Upper lobe of left lung (tissue), 6 donors: Measurements from ENCODE around the gene AKAP8L. TPM values are rescaled to one million over a fixed set of nuclear protein-coding genes. Genes with fewer than 3 reads are reported as not detected.

Experiments used
- ATAC-seq, 2 donors: fragments of 200-7000 bp; cut with Tn5 transposase; one replicate each; pipeline ENCODE4 v1.9.1; 2022; ENCODE audit warnings: mild to moderate bottlenecking in 2 of 2, moderate library complexity in 2 of 2; ENCODE audit not compliant: low FRiP score in 2 of 2
- DNase-seq, 2 donors: peaks; one replicate each; pipeline ENCODE4 v3.0.0-alpha.2; 2019 to 2020
- H3K27ac ChIP-seq, 4 donors: fragments of 200-600 bp; sonication (generic); one replicate each; pipeline ENCODE4 v1.5.1; 2016 to 2019
- H3K27me3 ChIP-seq, 4 donors: fragments of 200-600 bp; sonication (generic); one replicate each; pipeline ENCODE4 v1.5.1; 2017 to 2019
- H3K36me3 ChIP-seq, 4 donors: fragments of 200-600 bp; sonication (generic); one replicate each; pipeline ENCODE4 v1.5.1; 2016 to 2019
- H3K4me1 ChIP-seq, 4 donors: fragments of 200-600 bp; sonication (generic); one replicate each; pipeline ENCODE4 v1.5.1; 2018 to 2019
- H3K4me3 ChIP-seq, 4 donors: fragments of 200-600 bp; sonication (generic); one replicate each; pipeline ENCODE4 v1.5.1; 2017 to 2019; ENCODE audit warnings: mild to moderate bottlenecking in 2 of 4, moderate library complexity in 1 of 4
- H3K9me3 ChIP-seq, 4 donors: fragments of 200-600 bp; sonication (generic); one replicate each; pipeline ENCODE4 v1.5.1; 2018 to 2019
- EP300 ChIP-seq, 4 donors: sonication (generic); formaldehyde crosslinking; IDR thresholded peaks; one replicate each; pipeline ENCODE4 v1.5.1; 2017; ENCODE audit warnings: antibody characterized with exemption in 4 of 4, control low read depth in 2 of 4
- POLR2A ChIP-seq, 4 donors: fragments of 450-650 bp; IDR thresholded peaks; one replicate each; pipeline ENCODE4 v1.5.1; 2016 to 2017; ENCODE audit warnings: antibody characterized with exemption in 4 of 4, mild to moderate bottlenecking in 2 of 4
- POLR2AphosphoS5 ChIP-seq, 2 donors: sonication (generic); formaldehyde crosslinking; IDR thresholded peaks; one replicate each; pipeline ENCODE4 v1.5.1; 2017; ENCODE audit warnings: antibody characterized with exemption in 2 of 2
- WGBS, 2 donors: methylation state at CpG; one replicate each; pipeline ENCODE4 v1.1.5; 2017 to 2018; 5-methylcytosine and 5-hydroxymethylcytosine counted together
- total RNA-seq, 6 donors: library from RNA; depleted of rRNA in 4 of 6; stranded (reverse); fragments of >200 nt in 4 of 6; gene quantifications; one replicate each; pipeline versions ENCODE4 v1.1.0 to v1.2.1, GENCODE V29; 2016 to 2021
- TF ChIP-seq, protein P1 (sequence below), 6 experiments: fragments of 450-650 bp in 4 of 6; fragments of 200-600 bp in 2 of 6; sonication (generic) in 2 of 6; IDR thresholded peaks; one replicate each; pipeline ENCODE4 v1.5.1; 2016 to 2019; ENCODE audit warnings: antibody characterized with exemption in 6 of 6
- donor health status: DM: no; HTN: no; CAD: no; lungs with moderate emphysema.
- donor health status: DM: no; HTN: yes; CAD: no; lungs with severe emphysema.

AKAP8L gene
- total RNA-seq, 6 donors from 2014 or later, result 79.8 to 476 (median 91.2) TPM

DNA sequence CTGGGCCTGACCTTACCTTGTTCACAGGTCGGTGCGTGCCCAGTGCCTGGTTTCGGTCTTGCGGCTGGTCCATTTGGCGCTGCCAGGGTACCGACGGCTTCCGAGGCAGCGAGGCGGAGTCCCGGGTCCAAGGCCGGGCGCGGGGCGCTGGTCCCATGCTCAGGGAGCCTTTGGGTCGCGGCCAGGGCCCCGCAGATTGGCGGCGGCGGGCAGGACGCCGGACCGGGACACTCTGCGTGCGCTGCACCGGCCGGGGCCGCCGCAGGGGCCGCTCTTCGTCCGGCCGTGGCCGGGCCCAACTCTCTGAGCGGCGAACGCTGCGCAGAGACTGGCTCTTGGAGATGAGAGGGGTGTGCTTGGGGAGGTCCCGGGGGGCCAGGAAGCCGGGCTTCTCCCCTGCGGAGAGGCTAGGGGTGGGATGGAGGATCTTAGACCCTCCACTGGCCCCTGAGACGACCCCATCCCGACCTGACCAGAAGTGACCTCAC is 34.3 kb upstream of the AKAP8L start:
- ATAC-seq (peak in 1 of 2 donors; percentile 14), DNase-seq (peak in 1 of 2 donors; percentile 89)
- H3K9me3 ChIP-seq, result no peaks in the 10 kb centered on the region
- peak overlapping the region; percentile 14 to 53 (median 42) for H3K4me3 ChIP-seq
- H3K4me1 ChIP-seq, result peaks cover 10 to 54% (median 24%) of the 10 kb centered on the region in 4 donors
- TF ChIP-seq POLR2AphosphoS5 (IDR thresholded peaks at IDR 0.05) (no peak), POLR2A (IDR thresholded peaks at IDR 0.05) (no peak), EP300 (IDR thresholded peaks at IDR 0.05) (no peak)
- TF ChIP-seq, protein P1, sequence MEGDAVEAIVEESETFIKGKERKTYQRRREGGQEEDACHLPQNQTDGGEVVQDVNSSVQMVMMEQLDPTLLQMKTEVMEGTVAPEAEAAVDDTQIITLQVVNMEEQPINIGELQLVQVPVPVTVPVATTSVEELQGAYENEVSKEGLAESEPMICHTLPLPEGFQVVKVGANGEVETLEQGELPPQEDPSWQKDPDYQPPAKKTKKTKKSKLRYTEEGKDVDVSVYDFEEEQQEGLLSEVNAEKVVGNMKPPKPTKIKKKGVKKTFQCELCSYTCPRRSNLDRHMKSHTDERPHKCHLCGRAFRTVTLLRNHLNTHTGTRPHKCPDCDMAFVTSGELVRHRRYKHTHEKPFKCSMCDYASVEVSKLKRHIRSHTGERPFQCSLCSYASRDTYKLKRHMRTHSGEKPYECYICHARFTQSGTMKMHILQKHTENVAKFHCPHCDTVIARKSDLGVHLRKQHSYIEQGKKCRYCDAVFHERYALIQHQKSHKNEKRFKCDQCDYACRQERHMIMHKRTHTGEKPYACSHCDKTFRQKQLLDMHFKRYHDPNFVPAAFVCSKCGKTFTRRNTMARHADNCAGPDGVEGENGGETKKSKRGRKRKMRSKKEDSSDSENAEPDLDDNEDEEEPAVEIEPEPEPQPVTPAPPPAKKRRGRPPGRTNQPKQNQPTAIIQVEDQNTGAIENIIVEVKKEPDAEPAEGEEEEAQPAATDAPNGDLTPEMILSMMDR (IDR thresholded peaks at IDR 0.05), result peak in 5 of 6 experiments; percentile 22 to 52 (median 35)
- H3K27me3 ChIP-seq, result peaks cover 0 to 5% (median 0%) of the 10 kb centered on the region in 4 donors
- WGBS, 2 donors, result 65 to 68% methylated on average over 10 to 44 of the region's 44 CpGs
- H3K27ac ChIP-seq, result peak overlapping the region in 2 of 4 donors; percentile 50 to 61
- peaks cover 0 to 12% (median 7%) of the 10 kb centered on the region in 4 donors for H3K36me3 ChIP-seq

DNA sequence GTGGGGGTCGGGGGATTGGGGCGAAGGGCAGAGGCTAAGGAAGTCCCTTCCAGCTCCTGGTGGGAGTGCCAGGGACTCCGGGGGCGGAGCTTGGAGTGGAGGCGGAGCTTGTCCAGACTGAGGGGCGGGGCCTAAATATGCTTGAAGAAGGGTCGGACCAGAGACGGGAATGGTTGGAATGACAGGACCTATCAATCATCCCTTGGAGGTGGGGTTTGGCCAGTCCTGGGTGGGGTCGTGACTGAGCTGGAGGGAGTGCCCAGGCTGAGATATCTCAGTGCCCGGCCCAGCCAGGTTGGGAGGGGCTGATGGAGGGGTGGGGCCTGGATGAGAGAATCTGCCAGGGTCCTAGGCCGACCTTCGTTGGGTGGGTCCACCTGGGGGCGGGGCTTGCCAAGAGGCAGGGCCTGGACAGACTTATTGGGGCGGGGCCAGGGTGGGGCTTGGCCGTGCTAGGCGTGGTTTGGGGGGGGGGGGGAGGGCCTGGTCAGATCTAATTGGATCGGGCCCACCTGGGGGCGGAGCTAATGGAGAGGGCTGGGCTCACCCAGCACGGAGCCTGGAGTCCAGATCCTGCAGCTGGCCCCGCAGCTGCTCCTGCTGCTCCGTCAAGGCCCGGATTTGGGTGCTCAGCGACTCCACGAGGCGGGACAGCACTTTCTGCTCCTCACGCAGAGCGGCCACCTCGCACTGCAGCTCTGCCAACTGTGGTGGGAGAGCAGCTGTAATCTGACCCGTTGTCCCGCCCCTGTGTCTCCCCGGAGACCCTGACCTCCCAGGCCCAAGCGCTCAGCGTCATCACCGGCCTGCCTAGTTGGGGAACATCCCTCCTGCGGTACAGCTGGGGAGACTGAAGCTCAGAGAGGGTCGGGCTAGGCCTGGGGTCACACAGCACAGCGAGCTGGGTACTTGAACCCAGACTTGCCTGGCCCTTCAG is 33.6 kb upstream of the AKAP8L start:
- peak; percentile 71 to 72 for ATAC-seq
- Histone ChIP-seq H3K27ac (peak overlapping the region in 3 of 4 donors; percentile 50 to 61 (median 50)), H3K4me3 (peak overlapping the region; percentile 14 to 53 (median 42)), H3K9me3 (no peaks in the 10 kb centered on the region), H3K4me1 (peaks cover 8 to 46% (median 24%) of the 10 kb centered on the region in 4 donors), H3K27me3 (peaks cover 0 to 5% (median 0%) of the 10 kb centered on the region in 4 donors), H3K36me3 (peaks cover 0 to 11% (median 4%) of the 10 kb centered on the region in 4 donors)
- peak; percentile 86 to 88 for DNase-seq
- TF ChIP-seq, protein P1 (IDR thresholded peaks at IDR 0.05), result peak in 1 of 6 experiments; percentile 1
- peak in 2 of 4 donors; percentile 58 to 69 for TF ChIP-seq POLR2A (IDR thresholded peaks at IDR 0.05)
- peak in 1 of 2 donors; percentile 79 for TF ChIP-seq POLR2AphosphoS5 (IDR thresholded peaks at IDR 0.05)
- no peak for TF ChIP-seq EP300 (IDR thresholded peaks at IDR 0.05)
- whole genome bisulfite sequencing, 2 donors, result 31 to 42% methylated on average over 19 to 33 of the region's 37 CpGs

DNA sequence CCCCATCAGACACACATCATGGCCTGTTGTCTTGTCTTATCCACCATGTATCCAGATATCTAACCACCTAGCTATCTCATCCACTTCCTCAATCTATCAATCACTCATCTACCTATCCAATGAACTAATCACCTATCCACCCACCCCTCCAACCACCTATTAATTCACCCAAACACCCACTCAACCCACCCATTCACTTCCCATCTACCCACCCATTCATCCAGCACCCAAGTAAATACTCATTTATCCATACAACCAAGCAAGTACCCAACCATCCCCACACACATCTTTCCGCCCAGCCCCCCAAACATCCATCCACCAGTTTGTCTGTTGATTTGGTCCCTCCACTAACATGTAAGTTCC is 31.7 kb upstream of the AKAP8L start:
- Histone ChIP-seq H3K27ac (peak overlapping the region; percentile 71 to 91 (median 78)), H3K36me3 (peaks cover 0 to 6% (median 2%) of the 10 kb centered on the region in 4 donors)
- WGBS, 2 donors, result 92 to 100% methylated on average over 1 of the region's 1 CpG

DNA sequence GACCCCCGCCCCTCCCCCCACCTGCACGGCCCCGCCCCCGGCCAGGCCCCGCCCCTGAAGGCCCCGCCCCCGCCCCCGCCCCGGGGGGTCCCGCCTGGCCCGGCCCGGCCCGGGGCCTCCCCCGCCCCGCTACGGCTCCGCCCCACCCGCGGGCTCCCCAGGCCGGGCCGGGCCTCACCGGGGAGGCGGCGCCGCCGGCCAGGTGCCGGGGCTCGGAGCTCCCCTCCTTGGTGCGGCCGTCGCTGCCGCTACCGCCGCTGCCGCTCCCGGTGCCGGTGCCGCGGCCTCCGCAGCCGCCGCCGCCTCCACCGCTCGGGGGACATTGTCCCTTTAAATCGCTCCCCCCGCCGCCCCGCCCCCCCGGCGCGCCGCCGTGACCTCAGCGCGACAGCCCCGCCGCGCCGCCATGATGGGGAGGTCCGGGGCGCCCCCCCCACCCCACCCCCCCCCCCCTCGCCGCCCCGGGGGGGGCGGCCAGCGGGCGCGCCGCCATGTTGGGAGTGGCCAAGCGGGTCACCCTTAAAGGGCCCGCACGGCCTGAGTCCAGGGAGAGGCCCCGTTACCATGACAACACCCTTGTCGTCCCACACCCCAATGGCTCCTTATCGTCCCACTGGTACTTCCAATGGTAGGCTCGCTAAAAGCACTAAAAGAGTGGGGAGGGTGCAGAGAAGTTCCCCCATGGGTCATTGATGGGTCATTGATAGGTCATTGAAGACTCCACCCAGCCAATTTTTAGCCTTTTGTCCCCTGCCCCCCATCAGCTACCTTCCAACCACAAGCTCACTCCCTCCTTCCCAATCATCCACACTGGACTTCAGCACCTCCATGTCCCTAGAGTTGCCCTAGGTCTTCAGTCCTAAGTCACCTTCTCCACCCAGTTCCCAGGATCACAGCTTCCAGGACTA is 31.1 kb upstream of the AKAP8L start, which contains the start of gene WIZ:
Gene WIZ, minus strand, starts transcription at position 337 of the 908 bp plus-strand sequence. CDS start 1,649 bp downstream, outside the sequence.
- peak within 1 kb of the TSS; percentile 65 to 92 (median 80) for H3K4me3 ChIP-seq
- peak; percentile 77 to 99 for DNase-seq
- peak within 1 kb of the TSS; percentile 71 to 91 (median 78) for H3K27ac ChIP-seq
- no peaks in the 10 kb centered on the region for H3K27me3 ChIP-seq
- no peaks in the 10 kb centered on the region for H3K9me3 ChIP-seq
- 11 to 33% methylated on average over 2 to 15 of the region's 77 CpGs for WGBS, 2 donors
- H3K36me3 ChIP-seq, result peaks cover 0 to 9% (median 2%) of the 10 kb centered on the region in 4 donors
- peak; percentile 51 to 70 for ATAC-seq
- TF ChIP-seq EP300 (IDR thresholded peaks at IDR 0.05) (no peak), POLR2AphosphoS5 (IDR thresholded peaks at IDR 0.05) (peak; percentile 13 to 57), POLR2A (IDR thresholded peaks at IDR 0.05) (no peak)
- TF ChIP-seq, protein P1 (IDR thresholded peaks at IDR 0.05), result no peak
- H3K4me1 ChIP-seq, result peaks cover 8 to 35% (median 21%) of the 10 kb centered on the region in 4 donors

More for the DNA sequence above, 31.7 kb upstream of the AKAP8L start:
- TF ChIP-seq POLR2A (IDR thresholded peaks at IDR 0.05) (no peak), EP300 (IDR thresholded peaks at IDR 0.05) (no peak), POLR2AphosphoS5 (IDR thresholded peaks at IDR 0.05) (no peak)
- TF ChIP-seq, protein P1 (IDR thresholded peaks at IDR 0.05), result no peak
- peaks cover 8 to 35% (median 21%) of the 10 kb centered on the region in 4 donors for H3K4me1 ChIP-seq
- no peaks in the 10 kb centered on the region for H3K27me3 ChIP-seq
- H3K4me3 ChIP-seq, result no peak overlapping the region
- H3K9me3 ChIP-seq, result no peaks in the 10 kb centered on the region
- ATAC-seq (no peak), DNase-seq (no peak)
